Naive thymus-derived CD4-positive, alpha-beta T cell (primary cell): Measurements from ENCODE around the gene RSPH1. TPM values are rescaled to one million over a fixed set of nuclear protein-coding genes. Genes with fewer than 3 reads are reported as not detected.

ENCODE experiments used
- ATAC-seq: fragments of 150-1000 bp; cut with Tn5 transposase; 2 replicates; pipeline ENCODE4 v1.10.0; 2021; ENCODE audit warnings: mild to moderate bottlenecking, moderate library complexity
- CTCF ChIA-PET: fragments of 350-600 bp; sonication (Branson Sonifier 250); formaldehyde crosslinking; loops from one replicate; lab custom pipeline; 2021; ENCODE audit warnings: antibody characterized with exemption; lab: Charles Lee
- POLR2A ChIA-PET: fragments of 350-600 bp; sonication (Branson Sonifier 250); formaldehyde crosslinking; loops from one replicate; lab custom pipeline; 2021; ENCODE audit warnings: antibody characterized with exemption, inconsistent platforms; lab: Charles Lee
- DNase-seq, 9 donors: peaks; one replicate each; pipeline versions ENCODE4 v3.0.0 to v3.0.0-alpha.2; 2020 to 2022; ENCODE audit warnings: mixed read lengths in 1 of 9
- H3K27ac ChIP-seq: one replicate; pipeline ENCODE4 v1.7.0; 2013; ENCODE audit warnings: mild to moderate bottlenecking, low read depth, low read length, moderate library complexity
- H3K27me3 ChIP-seq, 2 donors: one replicate each; pipeline ENCODE4 v1.7.0; 2013; ENCODE audit warnings: low read length in 2 of 2, mild to moderate bottlenecking in 2 of 2, moderate library complexity in 2 of 2; ENCODE audit not compliant: control insufficient read depth in 2 of 2, insufficient read depth in 2 of 2
- H3K36me3 ChIP-seq, 3 experiments: 1 replicate in 2 of 3; 2 replicates in 1 of 3; pipeline ENCODE4 v1.7.0; 2013; ENCODE audit warnings: low read length in 3 of 3, mild to moderate bottlenecking in 3 of 3, moderate library complexity in 1 of 3; ENCODE audit not compliant: insufficient read depth in 3 of 3, control insufficient read depth in 2 of 3
- H3K4me1 ChIP-seq, 2 donors: one replicate each; pipeline ENCODE4 v1.7.0; 2013; ENCODE audit warnings: low read length in 2 of 2, mild to moderate bottlenecking in 2 of 2, moderate library complexity in 1 of 2; ENCODE audit not compliant: control insufficient read depth in 2 of 2, insufficient read depth in 2 of 2
- H3K4me3 ChIP-seq: 2 replicates; pipeline ENCODE4 v1.7.0; 2013; ENCODE audit warnings: mild to moderate bottlenecking, low read length
- H3K9me3 ChIP-seq, 3 experiments: 1 replicate in 2 of 3; 2 replicates in 1 of 3; pipeline ENCODE4 v1.7.0; 2013; ENCODE audit warnings: low read length in 3 of 3; ENCODE audit not compliant: control insufficient read depth in 2 of 3
- H3K27ac Mint-ChIP-seq, 9 donors: one replicate each; pipeline ENCODE4 v1.8.0; 2020 to 2022; ENCODE audit warnings: mixed read lengths in 9 of 9, mild to moderate bottlenecking in 8 of 9, moderate library complexity in 5 of 9, inconsistent platforms in 2 of 9
- H3K27me3 Mint-ChIP-seq, 5 donors: one replicate each; pipeline ENCODE4 v1.8.0; 2021 to 2022; ENCODE audit warnings: mixed read lengths in 5 of 5, mild to moderate bottlenecking in 1 of 5
- H3K36me3 Mint-ChIP-seq, 5 donors: one replicate each; pipeline ENCODE4 v1.8.0; 2020 to 2022; ENCODE audit warnings: mixed read lengths in 5 of 5, mild to moderate bottlenecking in 3 of 5, inconsistent platforms in 1 of 5
- H3K4me1 Mint-ChIP-seq, 7 donors: one replicate each; pipeline ENCODE4 v1.8.0; 2020 to 2022; ENCODE audit warnings: mixed read lengths in 7 of 7, mild to moderate bottlenecking in 3 of 7, inconsistent platforms in 1 of 7
- H3K4me3 Mint-ChIP-seq, 10 donors: one replicate each; pipeline ENCODE4 v1.8.0; 2020 to 2022; ENCODE audit warnings: mild to moderate bottlenecking in 10 of 10, mixed read lengths in 10 of 10, moderate library complexity in 6 of 10, inconsistent platforms in 2 of 10
- H3K9me3 Mint-ChIP-seq, 11 donors: one replicate each; pipeline ENCODE4 v1.8.0; 2020 to 2022; ENCODE audit warnings: mixed read lengths in 11 of 11, mild to moderate bottlenecking in 4 of 11, inconsistent platforms in 1 of 11, moderate library complexity in 1 of 11
- intact Hi-C, 2 donors: fragments of 100-400 bp; cut with micrococcal nuclease; formaldehyde crosslinking; loops; one replicate each; pipeline ENCODE4 v1.15.1; 2023
- polyA plus RNA-seq, 2 donors: library from polyadenylated mRNA; unstranded; fragments of 300-500 nt; fragmentation: Illumina TruSeq; gene quantifications; one replicate each; pipeline ENCODE4 v1.2.3, GENCODE V29; 2021
- total RNA-seq, 6 experiments: library from RNA in 5 of 6; stranded (reverse) in 5 of 6; gene quantifications; 1 replicate in 5 of 6; 2 replicates in 1 of 6; pipeline ENCODE4 v1.2.3 and lab custom pipeline; 2021 to 2026

The RSPH1 gene
- total and polyA plus RNA-seq, 7 experiments from 2014 or later, result 0.27 to 0.40 TPM; not detected in 5

DNA sequence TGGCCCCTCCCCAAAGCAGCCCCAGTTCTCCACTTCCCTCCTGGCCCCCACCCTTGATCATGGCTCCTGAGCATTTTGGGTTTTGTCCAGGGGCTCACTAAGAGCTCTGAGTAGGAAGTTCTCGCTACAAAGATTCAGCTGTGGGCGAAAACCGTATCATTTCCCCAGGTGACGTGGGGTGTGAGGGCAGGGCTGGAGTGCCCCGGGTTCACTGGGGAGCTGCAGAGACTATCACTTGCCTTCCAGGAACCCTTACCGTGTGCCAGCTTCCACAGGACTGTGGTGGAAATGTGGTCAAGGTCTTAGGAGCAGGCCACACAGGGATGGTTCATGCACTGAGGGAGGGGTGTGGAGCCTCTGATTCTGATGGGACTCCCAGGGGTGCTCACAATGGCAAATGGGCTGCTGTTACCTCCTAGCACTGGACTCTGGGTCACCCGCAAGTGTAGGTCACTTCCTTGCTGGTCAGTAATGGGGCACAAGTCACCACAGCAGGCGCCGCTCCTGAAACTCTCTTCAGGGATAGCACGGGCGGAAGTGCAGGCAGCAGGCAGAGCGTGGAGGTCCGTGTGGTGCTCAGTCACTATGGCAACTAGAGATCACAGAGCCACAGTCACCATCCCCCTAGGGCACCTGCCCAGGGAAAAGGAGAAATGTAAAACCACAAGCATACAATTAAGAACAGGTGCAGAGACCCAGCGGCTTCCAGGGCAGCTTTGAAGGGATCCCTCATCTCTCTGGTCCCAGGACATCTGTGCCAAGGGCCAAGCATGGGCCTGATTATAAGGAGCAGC, 35.4 kb downstream of the RSPH1 start:
- ChIA-PET POLR2A (interaction anchor here (1.3 to 2.0 kb wide), 3 partner anchors 53 to 67 kb away, joined by 4 to 5 read pairs (median 4); partner anchors contain the start of genes SLC37A1 and UBASH3A), CTCF (interaction anchor here (0.7 to 2.1 kb wide), 2 partner anchors 11 to 91 kb away, joined by 3 to 8 read pairs; no protein-coding TSS in a partner anchor)
- H3K27ac ChIP-seq, result peak overlapping the region; percentile 73
- peaks cover 17 to 61% of the 10 kb centered on the region in 2 donors for H3K4me1 ChIP-seq
- intact Hi-C loops, result loop anchor here (1.0 to 5.0 kb wide), 6 partner anchors 10 to 228 kb away; partner anchors contain the start of genes RSPH1 (in 1 of the 2) and TMPRSS3 (in 1 of the 2)
- ATAC-seq, result peak; percentile 81
- H3K9me3 ChIP-seq, result no peaks in the 10 kb centered on the region
- H3K4me1 Mint-ChIP-seq, result peaks cover 54 to 81% (median 79%) of the 10 kb centered on the region in 7 donors
- H3K36me3 Mint-ChIP-seq, result peaks cover 0 to 7% (median 0%) of the 10 kb centered on the region in 5 donors
- peaks cover 0 to 4% (median 0%) of the 10 kb centered on the region in 11 donors for H3K9me3 Mint-ChIP-seq
- DNase-seq, result peak in 8 of 9 donors; percentile 31 to 84 (median 80)
- peak overlapping the region; percentile 30 for H3K4me3 ChIP-seq
- peak overlapping the region; percentile 59 to 99 (median 96) for H3K27ac Mint-ChIP-seq
- H3K4me3 Mint-ChIP-seq, result peak overlapping the region in 9 of 10 donors; percentile 58 to 85 (median 78)
- no peaks in the 10 kb centered on the region for H3K36me3 ChIP-seq
- H3K27me3 ChIP-seq, result no peaks in the 10 kb centered on the region
- no peaks in the 10 kb centered on the region for H3K27me3 Mint-ChIP-seq

DNA sequence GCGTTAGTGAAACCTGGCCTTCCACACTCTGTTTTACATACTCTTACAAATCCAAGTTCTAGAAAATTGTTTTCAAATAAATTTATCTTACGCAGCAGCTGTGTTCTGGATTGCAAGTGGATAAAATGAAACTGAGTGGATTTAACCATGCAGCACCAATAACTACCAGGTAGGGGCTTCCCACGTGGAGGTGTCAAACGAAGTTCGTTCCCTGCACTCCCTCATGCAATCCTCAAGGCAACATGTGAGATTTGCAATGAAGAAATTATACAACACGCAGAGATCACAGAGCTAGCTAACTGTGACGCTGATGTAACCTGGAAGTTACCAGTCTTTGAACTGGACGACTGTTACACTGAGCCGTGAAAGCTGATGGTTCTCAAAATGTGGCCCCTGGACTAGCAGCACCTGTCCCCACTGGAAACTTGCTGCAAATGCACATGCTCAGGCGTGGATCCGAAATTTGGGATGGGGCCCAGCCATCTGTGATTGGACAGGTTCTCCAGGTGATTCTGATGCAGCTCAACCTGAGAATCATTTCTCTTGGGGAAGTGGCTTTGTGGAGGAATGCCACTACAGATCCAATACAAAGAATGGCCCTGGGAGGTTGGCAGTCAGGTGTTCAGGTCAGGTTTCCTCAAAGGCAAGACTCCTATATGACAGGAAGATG, 36.3 kb downstream of the RSPH1 start:
- POLR2A ChIA-PET, result interaction anchor here (1.4 kb wide), 1 partner anchor 9 kb away, joined by 3 read pairs; no protein-coding TSS in a partner anchor
- Histone ChIP-seq H3K27me3 (no peaks in the 10 kb centered on the region), H3K4me1 (peaks cover 8 to 52% of the 10 kb centered on the region in 2 donors), H3K9me3 (no peaks in the 10 kb centered on the region), H3K36me3 (no peaks in the 10 kb centered on the region), H3K4me3 (no peak overlapping the region), H3K27ac (peak overlapping the region; percentile 73)
- H3K27me3 Mint-ChIP-seq, result no peaks in the 10 kb centered on the region
- H3K36me3 Mint-ChIP-seq, result peaks cover 0 to 7% (median 0%) of the 10 kb centered on the region in 5 donors
- DNase-seq, result no peak
- H3K4me1 Mint-ChIP-seq, result peaks cover 45 to 79% (median 75%) of the 10 kb centered on the region in 7 donors
- no peak for ATAC-seq
- CTCF ChIA-PET, result interaction anchor here (2.1 kb wide), 1 partner anchor 10 kb away, joined by 8 read pairs; no protein-coding TSS in a partner anchor
- H3K4me3 Mint-ChIP-seq, result peak overlapping the region in 4 of 10 donors; percentile 65 to 85 (median 79)
- peak overlapping the region; percentile 59 to 99 (median 96) for H3K27ac Mint-ChIP-seq
- H3K9me3 Mint-ChIP-seq, result peaks cover 0 to 4% (median 0%) of the 10 kb centered on the region in 11 donors
- intact Hi-C loops, result loop anchor here (1.0 to 5.0 kb wide), 6 partner anchors 9 to 227 kb away; partner anchors contain the start of genes RSPH1 (in 1 of the 2) and TMPRSS3 (in 1 of the 2)

DNA sequence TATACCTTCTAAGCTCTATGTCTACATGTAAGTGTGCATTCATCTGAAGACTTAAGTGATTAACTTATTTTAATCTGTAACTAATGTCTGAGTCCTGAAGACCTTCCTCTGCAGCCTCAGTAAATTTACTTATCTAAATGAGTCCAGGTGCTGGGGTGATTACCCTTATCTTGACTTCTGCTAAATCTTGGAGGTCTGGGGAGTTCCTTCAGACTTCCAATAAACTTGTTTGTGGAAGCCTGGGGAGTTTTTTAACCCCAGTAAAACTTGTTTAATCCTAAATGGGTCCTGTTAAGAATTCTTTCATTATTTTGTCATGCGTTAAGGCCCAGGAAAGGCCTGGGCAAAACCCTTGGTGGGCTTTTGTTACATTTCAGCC, 37.0 kb downstream of the RSPH1 start:
- H3K36me3 ChIP-seq, result no peaks in the 10 kb centered on the region
- no peak overlapping the region for H3K27ac ChIP-seq
- ChIA-PET POLR2A (interaction anchor here (1.4 kb wide), 1 partner anchor 9 kb away, joined by 3 read pairs; no protein-coding TSS in a partner anchor), CTCF (interaction anchor here (2.1 kb wide), 1 partner anchor 9 kb away, joined by 8 read pairs; no protein-coding TSS in a partner anchor)
- DNase-seq (no peak), ATAC-seq (no peak)
- no peaks in the 10 kb centered on the region for H3K9me3 ChIP-seq
- no peak overlapping the region for H3K4me3 Mint-ChIP-seq
- peaks cover 0 to 4% (median 0%) of the 10 kb centered on the region in 11 donors for H3K9me3 Mint-ChIP-seq
- peaks cover 38 to 77% (median 69%) of the 10 kb centered on the region in 7 donors for H3K4me1 Mint-ChIP-seq
- intact Hi-C loops, result no loop called here
- H3K36me3 Mint-ChIP-seq, result peaks cover 0 to 5% (median 0%) of the 10 kb centered on the region in 5 donors
- peak overlapping the region in 7 of 9 donors; percentile 6 to 99 (median 93) for H3K27ac Mint-ChIP-seq
- H3K27me3 Mint-ChIP-seq, result no peaks in the 10 kb centered on the region
- no peak overlapping the region for H3K4me3 ChIP-seq
- H3K27me3 ChIP-seq, result no peaks in the 10 kb centered on the region
- H3K4me1 ChIP-seq, result peaks cover 2 to 45% of the 10 kb centered on the region in 2 donors

DNA sequence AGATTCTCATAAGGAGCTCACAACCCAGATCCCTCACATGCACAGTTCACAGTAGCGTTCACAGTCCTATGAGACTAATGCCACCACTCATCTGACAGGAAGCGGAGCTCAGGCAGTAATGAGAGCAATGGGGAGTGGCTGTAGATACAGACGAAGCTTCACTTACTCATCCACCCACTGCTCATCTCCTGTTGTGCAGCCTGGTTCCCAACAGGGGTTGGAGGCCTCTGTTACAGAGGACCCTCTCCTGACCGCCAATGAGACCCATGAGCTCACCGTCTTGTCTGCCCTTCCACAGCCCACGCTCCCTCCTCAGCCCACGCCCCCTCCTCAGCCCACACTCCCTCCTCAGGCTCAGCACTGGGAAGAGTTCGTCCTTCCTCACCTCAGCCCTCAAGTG, 39.6 kb downstream of the RSPH1 start:
- ATAC-seq (peak; percentile 50), DNase-seq (peak in 7 of 9 donors; percentile 26 to 50 (median 42))
- no peaks in the 10 kb centered on the region for H3K9me3 ChIP-seq
- Mint-ChIP-seq H3K27me3 (no peaks in the 10 kb centered on the region), H3K27ac (peak overlapping the region in 7 of 9 donors; percentile 2 to 93 (median 83)), H3K36me3 (no peaks in the 10 kb centered on the region), H3K4me1 (peaks cover 24 to 62% (median 49%) of the 10 kb centered on the region in 7 donors), H3K9me3 (no peaks in the 10 kb centered on the region), H3K4me3 (peak overlapping the region in 4 of 10 donors; percentile 8 to 28 (median 14))
- H3K36me3 ChIP-seq, result no peaks in the 10 kb centered on the region
- ChIA-PET POLR2A (interaction anchor here (0.6 to 1.5 kb wide), 5 partner anchors 9 to 222 kb away, joined by 3 to 4 read pairs (median 3); partner anchors contain the start of gene UBASH3A), CTCF (interaction anchor here (0.6 to 1.3 kb wide), 5 partner anchors 52 to 331 kb away, joined by 3 to 6 read pairs (median 5); partner anchors contain the start of gene UBASH3A)
- no peak overlapping the region for H3K27ac ChIP-seq
- no peaks in the 10 kb centered on the region for H3K27me3 ChIP-seq
- H3K4me1 ChIP-seq, result peaks cover 0 to 22% of the 10 kb centered on the region in 2 donors
- intact Hi-C loops, result no loop called here
- H3K4me3 ChIP-seq, result no peak overlapping the region

DNA sequence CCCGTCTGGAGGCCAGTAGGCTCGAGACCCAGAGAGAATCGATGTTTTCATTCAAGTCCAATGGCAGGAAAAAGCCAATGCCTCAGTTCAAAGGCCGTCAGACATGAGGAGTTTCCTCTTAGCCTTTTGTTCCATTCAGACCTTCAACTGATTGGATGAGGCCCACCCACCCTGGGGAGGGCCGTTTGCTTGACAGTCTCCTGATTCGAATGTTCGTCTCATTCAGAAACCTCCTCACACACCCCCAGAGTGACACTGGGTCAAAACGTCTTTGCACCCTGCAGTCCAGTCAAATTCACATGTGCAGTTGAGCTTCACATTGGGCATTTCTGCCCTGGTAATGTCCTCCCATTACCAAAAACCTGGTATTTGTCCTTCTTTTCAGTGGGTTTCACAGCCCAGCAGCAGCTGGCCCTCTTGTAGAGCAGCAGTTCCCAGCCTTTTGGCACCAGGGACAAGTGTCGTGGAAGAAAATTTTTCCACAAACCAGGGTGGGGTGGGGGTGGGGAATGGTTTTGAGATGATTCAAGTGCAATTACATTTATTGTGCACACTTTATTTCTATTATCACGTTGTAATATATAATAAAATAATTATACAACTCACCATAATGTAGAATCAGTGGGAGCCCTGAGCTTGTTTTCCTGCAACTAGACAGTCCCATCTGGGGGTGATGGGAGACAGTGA, 40.1 kb downstream of the RSPH1 start:
- Mint-ChIP-seq H3K9me3 (no peaks in the 10 kb centered on the region), H3K4me3 (peak overlapping the region in 1 of 10 donors; percentile 13), H3K4me1 (peaks cover 20 to 61% (median 48%) of the 10 kb centered on the region in 7 donors), H3K27ac (peak overlapping the region in 5 of 9 donors; percentile 2 to 93 (median 83)), H3K36me3 (no peaks in the 10 kb centered on the region), H3K27me3 (no peaks in the 10 kb centered on the region)
- ATAC-seq (no peak), DNase-seq (no peak)
- POLR2A ChIA-PET, result interaction anchor here (0.9 to 1.5 kb wide), 3 partner anchors 9 to 40 kb away, joined by 3 read pairs; no protein-coding TSS in a partner anchor
- Histone ChIP-seq H3K36me3 (no peaks in the 10 kb centered on the region), H3K9me3 (no peaks in the 10 kb centered on the region), H3K4me3 (no peak overlapping the region), H3K4me1 (peaks cover 0 to 17% of the 10 kb centered on the region in 2 donors), H3K27ac (no peak overlapping the region), H3K27me3 (no peaks in the 10 kb centered on the region)
- intact Hi-C loops, result no loop called here
- CTCF ChIA-PET, result interaction anchor here (0.6 to 1.3 kb wide), 5 partner anchors 10 to 332 kb away, joined by 3 to 6 read pairs (median 5); partner anchors contain the start of gene UBASH3A
